Right forelimb (tissue), 1 donor: ENCODE results near the gene RPS23.

Experiments
- DNase-seq: peaks from one replicate; pipeline ENCODE4 v3.0.0-alpha.2; 2018

RPS23 gene

DNA sequence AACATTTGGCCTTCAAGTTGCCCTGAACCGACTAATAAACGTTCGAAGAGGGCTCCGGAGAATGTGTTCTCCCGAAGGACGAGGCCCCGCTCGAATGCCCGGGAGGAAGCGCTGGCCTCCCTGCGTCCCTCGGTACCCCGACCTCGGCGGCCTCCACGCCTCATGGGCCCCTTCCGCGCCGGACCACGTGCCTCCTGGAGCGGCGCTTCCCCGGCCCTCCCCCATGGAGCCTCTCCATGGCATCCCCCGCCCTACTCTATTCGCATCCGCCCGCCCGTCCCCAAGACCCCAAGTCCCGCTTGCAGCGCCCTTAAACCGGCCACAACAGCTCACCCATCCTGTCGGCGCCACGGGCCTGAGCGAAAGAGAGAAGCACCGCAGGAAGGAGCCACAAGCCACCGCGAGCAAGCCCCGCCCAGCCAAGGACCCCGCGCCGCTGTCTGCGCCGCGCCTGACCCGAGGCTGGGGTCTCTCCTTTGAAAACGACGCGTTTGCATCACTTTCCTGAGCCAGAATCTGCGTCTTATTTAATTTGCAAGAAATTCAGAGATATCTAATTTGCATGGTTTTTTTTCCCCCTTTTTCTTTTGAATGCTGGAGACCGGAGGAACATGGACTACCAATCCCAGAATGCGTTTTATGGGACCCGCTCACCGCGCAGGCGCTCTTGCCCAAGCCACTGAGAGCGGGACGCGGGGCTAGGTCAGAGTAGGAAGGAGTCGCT is at the start of gene RPS23:
RPS23 (minus strand) TSS at position 368 of the 724 bp plus-strand sequence; CDS start at position 337, 31 bp downstream.
- DNase-seq = peak; percentile 95

DNA sequence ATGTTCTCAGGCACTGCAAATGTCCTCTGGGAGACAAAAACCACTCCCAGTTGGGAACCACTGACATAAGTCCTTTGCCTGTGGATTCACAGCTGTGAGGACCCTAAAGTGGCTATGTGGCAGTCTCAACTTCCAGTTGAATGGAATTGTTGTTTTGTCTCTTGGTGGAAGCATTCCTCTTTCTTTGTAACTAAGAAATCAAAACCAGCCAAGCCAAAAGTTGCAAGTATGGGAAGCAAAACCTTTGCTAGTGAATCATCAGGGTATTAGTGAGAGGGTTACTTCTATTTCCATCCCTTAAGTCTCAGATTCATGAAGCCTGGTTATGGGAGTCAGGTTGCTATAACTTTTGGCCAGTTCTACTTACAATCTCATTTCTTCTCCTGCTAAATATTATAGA is 49.8 kb upstream of the RPS23 start:
- no peak for DNase-seq

DNA sequence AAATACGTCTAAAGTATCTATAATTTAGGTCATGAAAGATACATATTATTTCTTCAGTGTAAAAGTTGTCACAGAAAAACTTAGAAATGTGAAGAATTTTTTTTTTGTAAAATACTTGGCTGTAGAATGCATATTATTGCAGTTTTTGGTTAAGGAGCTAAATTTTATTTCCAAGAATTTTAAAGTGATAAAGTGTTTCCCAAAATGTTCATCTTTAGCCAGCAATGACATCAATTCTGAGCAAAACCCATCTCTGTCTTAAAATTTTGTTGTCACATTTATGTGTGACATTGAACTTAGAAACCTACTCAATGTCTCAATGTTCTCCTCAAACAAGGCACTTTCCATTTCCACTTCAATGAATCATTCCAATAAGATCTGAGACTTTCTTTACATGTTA is 47.8 kb upstream of the RPS23 start:
- no peak for DNase-seq

DNA sequence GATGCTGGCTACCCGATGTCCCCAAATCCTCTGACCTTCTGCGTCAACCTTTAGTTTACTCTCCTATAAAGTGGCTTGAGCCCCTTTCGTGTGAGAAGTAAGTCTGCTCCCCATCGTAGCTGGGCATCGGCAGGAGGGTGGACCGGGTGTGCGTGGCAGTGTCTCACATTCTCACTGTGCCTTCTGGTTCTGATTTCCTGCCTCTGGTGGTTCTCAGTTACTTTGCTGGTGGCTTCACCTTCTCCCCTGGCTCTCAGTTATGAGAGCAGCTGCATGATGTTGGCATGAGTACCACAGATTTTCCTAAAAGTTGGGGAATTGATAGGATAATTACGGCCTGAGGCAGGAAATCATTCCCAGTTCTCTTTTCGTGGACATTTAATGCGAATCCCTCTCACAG is 47.0 kb upstream of the RPS23 start:
- no peak for DNase-seq

DNA sequence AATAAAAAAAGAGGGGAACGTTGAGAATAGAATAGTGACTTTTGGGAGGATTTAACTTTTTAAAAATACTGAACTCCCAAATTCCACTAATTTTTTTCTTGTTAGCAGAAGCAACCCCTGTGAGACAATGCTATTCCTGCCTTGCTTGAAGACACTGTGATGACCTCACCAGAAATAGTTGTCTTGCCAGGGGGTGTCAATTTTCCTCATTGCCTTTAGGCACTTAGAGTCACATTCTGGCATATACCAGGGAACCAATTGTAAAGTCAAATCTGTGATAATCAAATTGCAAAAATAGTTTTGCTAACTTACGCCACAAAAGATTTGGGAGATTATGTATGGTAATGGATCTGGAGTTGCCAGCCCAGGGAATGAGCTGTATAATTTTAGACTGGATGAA is 42.8 kb upstream of the RPS23 start:
- no peak for DNase-seq

DNA sequence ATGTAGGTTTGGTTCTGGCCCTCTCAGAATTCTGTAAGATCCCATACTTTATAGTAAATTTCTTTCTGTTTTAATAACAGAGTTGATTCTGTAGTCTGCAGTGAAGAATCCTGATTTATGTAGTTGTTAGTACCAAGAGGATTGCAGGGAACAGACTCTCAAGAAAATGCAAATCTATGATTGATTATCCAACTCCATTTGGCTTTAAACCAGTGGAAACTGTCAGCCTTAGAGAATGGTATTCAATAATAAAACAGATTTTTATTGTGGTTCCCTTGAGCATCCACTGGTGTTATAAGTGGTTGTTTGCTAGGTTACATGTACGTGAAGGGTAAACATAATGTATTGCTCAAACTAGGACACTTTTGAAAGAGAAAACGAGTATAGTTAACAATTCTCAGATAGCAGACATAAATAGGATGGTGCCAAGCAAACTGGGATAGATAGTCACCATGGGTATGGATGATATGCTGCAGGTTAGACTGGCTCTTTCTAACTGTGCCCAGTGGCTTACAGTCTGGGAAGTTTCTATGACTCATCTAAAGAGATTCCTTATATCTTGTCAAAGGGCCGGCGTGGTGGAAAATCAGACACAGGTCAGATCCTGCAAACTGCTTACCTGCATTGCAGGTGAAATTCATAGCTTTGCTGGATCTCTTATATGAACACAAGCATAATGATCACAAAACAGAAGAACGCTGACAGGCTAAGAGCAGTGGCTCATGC is 41.7 kb upstream of the RPS23 start:
- DNase-seq = no peak

DNA sequence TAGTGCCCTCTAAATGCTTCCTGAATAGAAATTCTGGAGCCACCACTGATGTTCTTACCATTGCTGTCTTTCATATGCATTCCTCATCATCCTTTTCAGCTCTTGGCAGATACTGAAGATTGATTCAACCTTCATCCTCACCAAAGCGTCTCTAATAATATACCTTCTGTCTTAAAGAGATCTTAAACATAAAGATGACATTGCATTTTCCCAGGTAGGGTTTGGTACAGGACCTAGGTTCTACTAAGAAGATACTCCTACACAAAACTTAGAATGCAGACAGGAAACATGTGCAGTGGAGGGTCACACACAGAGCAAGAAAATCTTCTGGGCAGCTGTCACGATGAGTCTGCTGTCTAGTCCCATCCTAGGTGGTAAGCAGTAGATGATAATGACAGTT is 41.0 kb upstream of the RPS23 start:
- DNase-seq = no peak

DNA sequence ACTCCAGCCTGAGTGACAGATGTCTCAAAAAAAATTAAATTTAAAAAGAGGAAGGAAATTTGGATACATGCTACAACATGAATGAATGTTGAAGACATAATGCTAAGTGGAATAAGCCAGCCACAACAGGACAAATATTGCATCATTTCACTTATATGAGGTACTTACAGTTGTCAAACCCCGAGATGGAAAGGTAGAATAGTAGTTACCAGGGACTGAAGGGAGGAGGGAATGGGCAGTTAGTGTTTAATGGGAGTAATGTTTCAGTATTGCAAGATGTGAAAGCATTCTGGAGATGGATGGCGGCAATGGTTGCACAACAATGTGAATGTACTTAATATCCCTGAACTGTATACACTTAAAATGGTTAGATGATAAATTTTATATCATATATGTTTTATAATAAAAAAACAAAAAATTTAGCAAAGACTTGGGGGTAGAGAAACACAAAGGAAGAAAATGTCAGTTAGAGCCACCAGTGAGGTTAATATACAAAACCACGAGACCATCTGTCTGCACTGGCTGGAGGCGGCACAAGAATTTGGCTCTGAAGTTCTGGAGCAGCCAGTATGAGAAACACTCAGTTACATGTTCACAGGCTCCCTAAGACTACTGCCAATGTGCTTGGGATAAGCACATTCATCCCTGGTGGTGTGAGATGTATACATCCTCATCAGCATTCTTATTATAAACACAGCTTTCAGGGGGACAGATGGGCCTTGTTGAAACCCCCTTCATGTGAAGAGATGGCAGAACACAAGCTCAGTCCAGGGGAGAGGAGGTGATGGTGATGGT is 37.0 kb upstream of the RPS23 start:
- DNase-seq = no peak

DNA sequence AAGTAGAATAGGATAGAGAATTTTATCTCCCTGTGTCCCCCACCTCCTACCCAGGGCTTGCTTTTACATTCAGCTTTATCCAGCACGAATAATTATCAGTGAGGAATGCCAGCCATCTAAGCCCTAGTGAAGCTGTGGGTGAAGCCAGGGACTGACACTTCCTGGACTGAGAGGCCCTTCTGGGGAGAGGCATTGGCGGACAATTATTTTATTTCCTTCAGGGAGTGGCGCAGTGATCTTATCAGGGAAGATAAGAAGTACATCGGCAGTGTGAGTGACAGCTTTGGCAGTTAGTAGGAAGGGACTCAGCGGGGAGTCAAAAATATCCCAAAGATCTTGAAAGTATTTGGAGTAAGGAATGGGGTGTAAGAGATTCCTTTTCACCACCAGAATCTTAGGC is 34.9 kb upstream of the RPS23 start:
- no peak for DNase-seq

DNA sequence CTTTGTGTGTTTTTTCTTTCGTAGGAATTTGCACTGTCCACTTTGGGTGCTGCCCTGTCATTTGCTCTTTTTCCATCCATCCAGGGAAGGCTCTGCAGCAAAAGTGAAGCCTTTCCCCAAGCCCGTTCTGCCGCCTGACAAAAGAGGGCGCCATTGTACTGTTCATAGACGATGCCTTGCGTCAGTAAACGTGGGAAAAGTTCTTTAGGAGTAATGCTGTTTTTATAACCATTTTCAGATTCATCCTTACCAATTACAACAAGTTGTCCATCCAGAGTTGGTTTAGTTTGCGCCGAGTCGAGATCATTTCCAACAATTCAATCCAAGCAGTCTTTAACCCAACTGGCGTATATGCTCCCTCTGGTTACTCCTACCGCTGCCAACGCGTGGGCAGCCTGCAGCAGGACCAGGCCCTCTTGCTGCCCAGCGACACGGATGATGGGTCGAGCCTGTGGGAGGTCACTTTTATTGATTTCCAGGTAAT is 34.3 kb upstream of the RPS23 start:
- DNase-seq = peak; percentile 78

DNA sequence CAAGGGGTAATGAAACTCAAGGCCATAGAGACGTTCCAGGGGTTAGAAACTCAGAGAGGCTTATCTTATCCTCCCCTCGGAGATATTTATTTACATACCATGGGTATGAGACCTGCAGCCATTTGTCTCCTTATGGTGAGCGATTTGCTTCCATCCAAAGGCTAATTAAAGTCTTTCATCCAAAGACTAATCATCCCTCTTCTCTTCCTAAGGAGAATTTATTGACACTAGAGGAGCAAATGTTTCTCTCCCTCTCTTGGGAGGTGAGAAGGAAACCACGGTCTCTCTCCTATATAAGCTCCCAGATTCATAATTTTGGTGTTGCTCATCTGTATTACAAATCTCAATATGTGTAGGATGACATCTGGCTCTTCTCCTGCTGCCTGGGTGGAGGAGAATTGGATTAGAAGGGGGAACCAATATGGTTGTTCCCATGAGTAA is 31.0 kb upstream of the RPS23 start:
- DNase-seq = no peak

DNA sequence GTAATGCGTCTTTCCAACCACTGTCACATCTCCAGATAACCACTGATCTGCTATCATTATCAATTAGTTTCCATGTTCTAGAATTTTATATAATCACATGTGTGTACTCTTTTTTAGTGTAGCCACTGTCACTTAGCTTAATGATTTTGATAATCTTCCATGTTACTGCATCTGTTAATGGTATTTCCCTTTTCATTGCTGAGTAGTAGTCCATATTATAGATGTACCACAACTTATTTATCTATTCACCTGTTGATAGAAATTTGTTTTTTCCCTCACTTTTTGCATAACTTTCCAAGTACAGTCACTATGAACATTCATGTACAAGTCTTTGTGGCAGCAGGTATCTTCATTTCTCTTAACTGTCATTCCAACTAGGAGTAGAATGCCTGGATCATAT is 30.3 kb upstream of the RPS23 start:
- no peak for DNase-seq

DNA sequence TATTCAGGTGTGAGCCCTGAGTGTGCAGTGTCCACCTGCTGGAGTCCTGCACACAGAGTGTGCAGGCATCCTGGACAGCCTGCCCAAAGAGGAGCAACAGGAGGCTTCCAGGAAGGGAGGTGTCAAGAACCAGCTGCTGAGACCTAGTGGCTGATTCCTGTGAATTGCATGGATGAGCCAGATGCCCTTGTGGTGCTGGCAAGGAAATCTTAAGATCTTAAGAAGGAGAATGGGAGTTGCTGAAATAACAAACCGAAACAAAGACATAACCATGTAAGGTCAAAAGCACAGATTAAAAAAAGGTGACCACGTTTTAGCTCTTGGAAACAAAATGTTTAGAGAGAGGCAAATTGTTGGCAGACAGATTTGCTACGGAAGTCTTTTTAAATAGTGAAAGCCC is 29.3 kb upstream of the RPS23 start:
- DNase-seq = no peak

DNA sequence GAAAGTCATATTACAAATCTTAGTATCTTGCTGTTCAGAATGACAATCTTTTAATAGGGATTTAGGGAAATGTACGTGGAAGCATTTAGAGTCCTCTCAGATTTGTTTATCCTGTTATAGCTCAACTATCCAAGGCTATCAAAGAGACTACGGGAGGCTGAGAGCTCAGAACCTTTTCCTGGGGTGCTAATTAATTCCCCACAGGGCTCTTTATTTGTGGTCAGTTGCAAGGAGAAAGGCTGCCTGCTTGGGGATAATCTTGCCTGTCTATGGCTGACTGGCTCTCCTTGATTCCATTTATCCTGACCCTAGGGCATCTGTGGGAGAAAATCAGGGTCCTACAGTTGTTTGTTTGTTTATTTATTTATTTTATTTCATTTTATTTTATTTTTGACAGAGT is 28.0 kb upstream of the RPS23 start:
- DNase-seq = no peak

DNA sequence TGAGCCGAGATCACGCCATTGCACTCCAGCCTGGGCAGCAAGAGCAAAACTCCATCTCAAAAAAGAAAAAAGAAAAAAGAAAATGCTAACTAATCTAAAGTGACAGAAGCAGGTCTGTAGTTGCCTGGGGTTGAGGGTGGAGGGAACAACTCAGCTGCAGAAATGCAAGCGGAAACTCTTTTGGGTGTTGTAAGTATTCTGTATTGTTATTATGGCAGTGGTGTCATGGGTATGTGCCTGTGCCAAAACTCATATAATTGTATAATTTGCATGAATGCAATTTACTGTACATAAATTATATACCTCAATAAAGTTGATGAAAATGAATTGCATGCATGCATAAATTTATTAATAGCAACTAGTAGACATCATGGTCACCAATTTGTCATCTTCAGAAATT is 23.0 kb upstream of the RPS23 start:
- DNase-seq = no peak

DNA sequence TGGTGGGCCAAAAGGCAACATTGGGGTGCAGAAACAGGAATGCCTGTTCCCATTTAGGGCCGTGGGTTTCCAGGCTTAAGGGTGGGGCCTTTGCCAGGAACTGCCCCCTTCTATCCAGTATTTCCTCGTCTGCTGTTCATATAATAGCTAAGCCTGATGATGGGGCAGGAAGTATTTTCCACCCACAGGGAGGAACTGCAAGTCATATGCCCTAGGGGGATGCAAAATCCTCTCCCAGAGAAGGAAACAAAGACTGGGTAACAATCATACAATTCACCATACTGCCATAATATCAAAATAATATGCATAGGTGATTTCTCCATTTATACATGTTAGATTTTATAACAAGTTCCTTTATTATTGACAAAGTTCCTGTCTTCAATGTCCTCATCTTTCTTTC is 20.5 kb upstream of the RPS23 start:
- DNase-seq = no peak

DNA sequence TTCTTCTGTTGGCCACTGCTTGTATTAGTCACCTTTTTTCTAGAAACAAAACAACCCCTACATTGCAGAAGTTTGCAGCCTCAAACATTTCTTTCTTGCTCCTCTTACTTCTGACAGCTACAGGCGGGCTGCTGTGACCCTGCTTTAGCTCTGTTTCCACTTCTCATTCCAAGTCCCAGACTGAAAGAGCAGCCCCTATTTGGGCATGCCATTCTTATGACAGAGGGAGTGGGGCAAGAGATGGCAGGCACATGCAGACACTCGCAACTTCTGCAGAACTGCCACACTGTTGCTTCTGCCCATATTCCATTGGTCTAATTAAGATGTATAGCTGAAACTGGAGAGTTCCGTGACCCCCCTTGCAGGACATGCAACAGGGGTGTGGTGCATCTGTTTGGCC is 19.6 kb upstream of the RPS23 start:
- no peak for DNase-seq

DNA sequence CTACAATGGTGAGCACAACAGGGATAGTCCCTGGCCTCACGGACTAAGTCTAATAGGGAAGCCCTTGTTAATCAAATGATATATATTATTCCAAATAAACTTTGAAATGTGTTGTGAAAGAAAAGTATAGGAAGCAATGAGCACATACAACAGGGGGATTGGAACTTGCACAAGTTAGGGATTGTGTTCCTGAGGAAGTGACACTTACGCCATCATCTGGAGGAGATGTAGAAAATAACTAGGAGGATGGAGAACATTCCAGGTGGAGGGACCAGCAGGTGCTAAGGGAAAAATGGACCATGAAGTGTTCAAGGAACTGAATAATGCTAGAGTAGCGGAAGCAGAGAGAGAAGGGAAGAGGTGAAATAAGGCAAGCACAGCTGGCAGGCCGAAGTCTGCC is 18.8 kb upstream of the RPS23 start:
- DNase-seq = no peak

DNA sequence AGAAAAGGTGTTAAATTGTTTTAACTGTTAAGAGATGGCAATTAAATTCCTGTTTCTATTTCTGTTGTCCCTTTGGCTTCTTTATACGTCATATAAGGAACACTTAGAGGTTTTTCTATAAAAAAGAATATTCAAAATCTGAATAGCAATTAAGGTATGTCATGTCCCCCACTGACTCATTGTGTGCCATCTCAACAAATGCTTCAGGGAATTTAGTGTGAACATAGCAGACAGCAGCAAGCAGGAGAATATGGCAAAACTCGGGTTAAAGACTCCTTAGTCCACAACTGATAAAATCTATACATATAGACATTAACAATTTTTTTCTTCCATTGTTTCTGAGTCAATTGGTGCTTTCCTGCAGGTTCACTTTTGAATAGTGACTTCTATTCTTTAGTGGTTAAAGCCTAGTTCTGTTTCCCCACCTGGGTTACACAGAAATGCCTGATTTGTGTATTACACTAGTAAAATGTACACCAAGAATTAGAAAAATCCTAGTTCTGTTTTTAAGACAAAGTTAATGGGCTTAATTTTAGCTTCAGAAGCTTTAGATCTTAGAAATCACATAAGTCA is 17.9 kb upstream of the RPS23 start:
- DNase-seq = no peak

DNA sequence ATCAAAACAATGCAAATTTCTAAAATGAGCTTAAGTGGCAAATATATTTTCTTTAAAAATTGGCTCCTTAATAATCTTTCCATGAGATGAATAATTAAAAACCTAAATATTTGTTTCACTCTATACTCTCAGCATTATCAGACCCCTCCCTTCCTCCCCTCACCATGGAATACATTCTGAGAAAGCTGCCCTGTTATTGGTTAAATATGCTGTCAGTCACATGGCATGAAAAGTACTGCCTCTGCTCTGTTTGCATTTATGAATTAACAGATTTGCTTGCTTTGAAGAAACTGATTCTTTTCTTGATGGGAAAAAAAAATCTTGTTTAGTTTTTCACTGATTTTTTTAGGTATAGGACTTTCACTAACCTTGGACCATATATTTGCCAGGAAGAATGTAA is 17.0 kb upstream of the RPS23 start:
- DNase-seq = no peak

DNA sequence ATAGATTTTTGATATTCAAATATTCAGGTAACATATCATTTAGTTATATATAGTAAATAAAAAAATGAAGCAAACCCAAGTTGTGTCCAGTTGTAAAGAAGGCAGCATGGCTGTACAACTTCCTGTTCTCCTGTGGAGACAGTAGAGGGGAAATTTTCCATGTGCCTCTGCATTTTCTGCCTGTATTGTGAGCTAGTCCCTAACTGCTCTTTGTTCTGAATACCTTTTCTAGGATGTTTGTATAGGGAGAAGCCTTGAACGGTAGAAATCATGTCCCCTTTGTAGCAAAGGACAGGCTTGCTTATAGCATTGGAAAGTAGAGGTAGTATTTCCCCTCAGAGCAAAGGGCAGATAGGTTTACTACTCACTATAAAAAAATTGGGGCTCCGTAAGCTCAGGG is 13.3 kb upstream of the RPS23 start:
- no peak for DNase-seq

DNA sequence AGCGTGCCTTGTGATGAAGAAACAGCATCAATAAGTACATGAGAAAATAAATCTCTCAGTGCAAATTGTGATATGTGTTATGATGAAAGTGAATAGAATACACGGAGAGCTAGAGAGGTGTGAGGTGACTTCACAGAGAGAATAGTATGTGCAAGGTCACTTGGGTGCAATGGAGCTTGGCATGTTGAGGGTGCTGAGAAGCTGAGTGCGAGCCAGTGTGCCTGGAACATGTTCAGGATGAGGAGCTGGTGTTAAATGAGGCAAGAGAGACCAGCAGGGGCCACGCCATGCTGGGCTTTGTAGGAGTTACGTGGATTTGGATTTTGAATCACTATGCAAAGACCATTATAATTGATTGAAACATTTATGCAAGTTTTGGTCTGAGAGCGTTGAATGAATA is 12.8 kb upstream of the RPS23 start:
- no peak for DNase-seq

DNA sequence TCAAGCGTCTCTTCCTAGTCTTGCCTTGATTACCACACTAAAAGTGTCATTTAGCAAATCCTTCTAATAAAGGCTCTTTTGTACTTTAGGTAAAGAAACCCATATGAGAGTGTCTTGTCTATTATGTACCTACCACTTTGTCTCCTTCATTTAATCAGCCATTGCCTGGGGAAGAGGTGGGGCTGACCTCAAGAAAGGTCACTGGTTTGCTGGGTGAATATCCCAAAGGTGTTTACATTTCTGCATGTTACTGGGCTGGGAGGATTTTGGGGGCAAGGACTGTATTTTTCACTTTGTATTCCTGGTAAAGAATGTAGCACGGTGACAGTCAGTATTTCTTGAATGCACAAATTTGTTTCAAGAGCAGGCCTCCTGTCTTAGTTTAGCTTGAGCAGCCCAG is 11.9 kb upstream of the RPS23 start:
- DNase-seq = no peak
